Measurements from ENCODE around the gene CCDC38. TPM values are rescaled to one million over a fixed set of nuclear protein-coding genes. Genes with fewer than 3 reads are reported as not detected.
A peak's percentile ranks its signal among the peaks of the same experiment; 100 is the strongest.

Gene CCDC38
- total and polyA plus RNA-seq, 9 of the 15 experiments (the other 6 are each of a cell fraction or from before 2014, with no cell fraction given) = not detected

GRCh38 chr12:95960241-95960640, 17.8 kb upstream of the CCDC38 start:
- H3K36me3 ChIP-seq (ENCODE audit: control insufficient read depth, insufficient read depth, low read length) = no peaks in the 10 kb centered on the region
- H3K27ac ChIP-seq (ENCODE audit: extremely low read depth, low read depth, low read length) = no peak overlapping the region
- no peak overlapping the region for H3K9ac ChIP-seq (ENCODE audit: insufficient read depth in 1 of 2, low read depth in 2 of 2, low read length in 2 of 2)
- in situ Hi-C loops (cut with MboI) = no loop called here
- POLR2A ChIA-PET = interaction anchor here (1.0 kb wide), 1 partner anchor 19 kb away, joined by 5 read pairs; no protein-coding TSS in a partner anchor
- WGBS (ENCODE audit: insufficient coverage, low coverage, missing lambda C conversion rate) = 0% methylated on average over 5 of the region's 5 CpGs
- ATAC-seq = no peak
- H3K4me2 ChIP-seq (ENCODE audit: insufficient read depth, low read length) = no peak overlapping the region
- intact Hi-C loops (cut with micrococcal nuclease) = no loop called here
- no peak for FAIRE-seq
- no peaks in the 10 kb centered on the region for H3K4me1 ChIP-seq (replicated peaks in 1 of 2; ENCODE audit: control insufficient read depth in 2 of 2, insufficient read depth in 2 of 2, low read length in 2 of 2)
- no peaks in the 10 kb centered on the region for H4K20me1 ChIP-seq (replicated peaks; ENCODE audit: control insufficient read depth, insufficient read depth, low read length)
- H3K9me1 ChIP-seq (ENCODE audit: control insufficient read depth, insufficient read depth, low read length) = no peaks in the 10 kb centered on the region
- BruUV-seq (replicated peaks) = no TSS peak
- TF ChIP-seq PML (IDR thresholded peaks at IDR 0.05; ENCODE audit: low read length) = no peak
- TF ChIP-seq, protein P1, sequence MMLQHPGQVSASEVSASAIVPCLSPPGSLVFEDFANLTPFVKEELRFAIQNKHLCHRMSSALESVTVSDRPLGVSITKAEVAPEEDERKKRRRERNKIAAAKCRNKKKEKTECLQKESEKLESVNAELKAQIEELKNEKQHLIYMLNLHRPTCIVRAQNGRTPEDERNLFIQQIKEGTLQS (IDR thresholded peaks at IDR 0.05) = peak; percentile 76
- TF ChIP-seq, protein P1 (CRISPR knock-in tag; conservative IDR thresholded peaks at IDR 0.05) = no peak
- H3K4me3 ChIP-seq = no peak overlapping the region
- no peaks in the 10 kb centered on the region for H3K79me2 ChIP-seq (ENCODE audit: control insufficient read depth, insufficient read depth, low read length)
- DNase-seq (ENCODE audit: extremely low read depth in 1 of 4, low spot score in 3 of 4) = no peak
- H3K27me3 ChIP-seq (ENCODE audit: control insufficient read depth in 2 of 2, insufficient read depth in 2 of 2, low read length in 2 of 2) = peaks cover 2 to 8% of the 10 kb centered on the region in 2 experiments; a peak in 3 of 5 replicates
- H3K9me3 ChIP-seq (replicated peaks; ENCODE audit: control insufficient read depth, insufficient read depth, low read depth, low read length) = no peaks in the 10 kb centered on the region
- no peak overlapping the region for H2AFZ ChIP-seq (ENCODE audit: low read depth, low read length)
- CTCF ChIA-PET (ENCODE audit: low intra/inter-chr PET ratio) = no interaction called here

DNA sequence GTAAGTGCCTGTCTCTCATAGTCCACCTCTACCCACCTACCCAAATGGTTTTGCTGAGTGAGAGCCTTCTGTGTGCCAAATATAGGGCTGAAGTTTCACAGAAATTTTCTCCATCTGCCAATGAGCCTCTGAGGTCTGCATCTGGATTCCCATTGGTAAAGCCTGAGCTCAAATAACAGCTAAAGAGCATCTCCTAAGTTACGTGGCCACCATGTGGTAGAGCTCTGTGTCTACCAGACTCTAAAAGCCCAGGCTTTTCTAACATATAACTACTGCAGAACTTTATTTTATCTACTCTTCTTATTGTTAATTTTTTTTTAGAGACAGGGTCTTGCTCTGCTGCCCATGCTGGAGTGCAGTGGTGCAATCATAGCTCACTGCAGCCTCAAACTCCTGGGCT, 16.7 kb upstream of the CCDC38 start:
- POLR2A ChIA-PET = interaction anchor here (0.6 to 0.7 kb wide), 2 partner anchors 62 to 63 kb away, joined by 3 read pairs; no protein-coding TSS in a partner anchor
- intact Hi-C loops (cut with micrococcal nuclease) = no loop called here
- no peaks in the 10 kb centered on the region for H3K9me1 ChIP-seq (ENCODE audit: control insufficient read depth, insufficient read depth, low read length)
- H3K79me2 ChIP-seq (ENCODE audit: control insufficient read depth, insufficient read depth, low read length) = no peaks in the 10 kb centered on the region
- no peaks in the 10 kb centered on the region for H3K9me3 ChIP-seq (replicated peaks; ENCODE audit: control insufficient read depth, insufficient read depth, low read depth, low read length)
- in situ Hi-C loops (cut with MboI) = no loop called here
- FAIRE-seq (no peak), DNase-seq (ENCODE audit: extremely low read depth in 1 of 4, low spot score in 3 of 4) (no peak), ATAC-seq (peak; percentile 53; the same call in 1 of the 3 replicates)
- WGBS (ENCODE audit: insufficient coverage, low coverage, missing lambda C conversion rate) = 11% methylated on average over 1 of the region's 1 CpG
- H3K4me3 ChIP-seq = no peak overlapping the region
- H4K20me1 ChIP-seq (replicated peaks; ENCODE audit: control insufficient read depth, insufficient read depth, low read length) = no peaks in the 10 kb centered on the region
- no peak overlapping the region for H3K4me2 ChIP-seq (ENCODE audit: insufficient read depth, low read length)
- H3K36me3 ChIP-seq (ENCODE audit: control insufficient read depth, insufficient read depth, low read length) = no peaks in the 10 kb centered on the region
- no peak overlapping the region for H3K9ac ChIP-seq (ENCODE audit: insufficient read depth in 1 of 2, low read depth in 2 of 2, low read length in 2 of 2)
- TF ChIP-seq ETV5 (CRISPR knock-in tag; IDR thresholded peaks at IDR 0.05; ENCODE audit: low read depth) (no peak), PRMT5 (CRISPR knock-in tag; IDR thresholded peaks at IDR 0.05) (no peak), RAD21 (CRISPR knock-in tag; conservative IDR thresholded peaks at IDR 0.05 in 1 of 2, IDR thresholded peaks at IDR 0.05 in 1 of 2) (peak in 1 of 2 experiments; percentile 29; a peak in 1 of 4 replicates)
- TF ChIP-seq, protein P2, sequence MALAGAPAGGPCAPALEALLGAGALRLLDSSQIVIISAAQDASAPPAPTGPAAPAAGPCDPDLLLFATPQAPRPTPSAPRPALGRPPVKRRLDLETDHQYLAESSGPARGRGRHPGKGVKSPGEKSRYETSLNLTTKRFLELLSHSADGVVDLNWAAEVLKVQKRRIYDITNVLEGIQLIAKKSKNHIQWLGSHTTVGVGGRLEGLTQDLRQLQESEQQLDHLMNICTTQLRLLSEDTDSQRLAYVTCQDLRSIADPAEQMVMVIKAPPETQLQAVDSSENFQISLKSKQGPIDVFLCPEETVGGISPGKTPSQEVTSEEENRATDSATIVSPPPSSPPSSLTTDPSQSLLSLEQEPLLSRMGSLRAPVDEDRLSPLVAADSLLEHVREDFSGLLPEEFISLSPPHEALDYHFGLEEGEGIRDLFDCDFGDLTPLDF (CRISPR knock-in tag; IDR thresholded peaks at IDR 0.05) = no peak
- H3K27ac ChIP-seq (ENCODE audit: extremely low read depth, low read depth, low read length) = no peak overlapping the region
- peaks cover 2 to 8% of the 10 kb centered on the region in 2 experiments; a peak in 3 of 5 replicates for H3K27me3 ChIP-seq (ENCODE audit: control insufficient read depth in 2 of 2, insufficient read depth in 2 of 2, low read length in 2 of 2)
- H3K4me1 ChIP-seq (replicated peaks in 1 of 2; ENCODE audit: control insufficient read depth in 2 of 2, insufficient read depth in 2 of 2, low read length in 2 of 2) = no peaks in the 10 kb centered on the region
- BruUV-seq (replicated peaks) = no TSS peak
- CTCF ChIA-PET (ENCODE audit: low intra/inter-chr PET ratio) = no interaction called here
- no peak overlapping the region for H2AFZ ChIP-seq (ENCODE audit: low read depth, low read length)
